ENCODE results near the gene FBXL14. TPM values are rescaled to one million over a fixed set of nuclear protein-coding genes. Genes with fewer than 3 reads are reported as not detected.

Gene FBXL14
- total and polyA plus RNA-seq, 9 of the 15 experiments (the other 6 are each of a cell fraction or from before 2014, with no cell fraction given) = 0.13 to 9.8 (median 3.3) TPM

DNA sequence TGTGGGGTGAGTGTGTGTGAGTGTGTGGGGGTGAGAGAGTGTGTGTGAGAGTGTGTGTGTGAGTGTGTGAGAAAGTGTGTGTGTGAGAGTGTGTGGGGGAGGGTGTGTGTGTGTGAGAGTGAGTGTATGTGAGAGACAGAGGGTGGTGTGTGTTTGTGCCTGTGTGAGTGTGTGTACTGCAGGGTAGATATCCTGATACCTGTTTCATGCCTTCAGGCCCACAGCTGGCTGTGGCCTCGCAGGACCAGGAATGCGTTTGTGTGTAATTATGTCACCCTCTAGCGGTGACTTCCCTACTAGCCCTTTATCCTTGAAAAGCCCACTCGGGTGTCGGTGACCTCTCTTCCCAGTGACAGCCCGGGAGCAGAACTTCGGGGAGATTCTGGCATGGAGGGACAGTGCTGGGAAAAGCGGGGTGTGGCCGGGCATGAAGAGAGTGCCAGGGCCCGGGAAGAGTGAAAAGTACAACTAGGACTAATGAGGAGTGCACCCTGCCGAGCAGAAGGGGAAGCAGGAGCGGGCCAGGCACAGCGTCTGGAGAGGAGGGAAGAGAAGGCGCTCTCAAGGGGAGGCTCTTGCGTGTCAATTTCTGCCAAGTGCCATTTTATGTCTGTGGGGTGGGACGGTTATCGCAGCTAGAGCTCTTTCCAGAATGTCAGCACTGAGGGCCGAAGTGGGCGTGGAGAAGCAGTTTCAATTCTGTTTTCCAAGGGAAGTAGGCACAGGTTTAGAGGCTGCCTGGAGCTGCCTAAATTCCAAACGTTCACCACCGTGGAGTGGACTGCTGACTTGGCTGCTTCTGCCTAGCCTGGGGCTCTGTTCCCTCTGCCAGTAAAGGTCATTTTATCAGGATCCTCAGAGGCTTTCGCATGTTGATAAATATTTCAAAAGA, 11.0 kb upstream of the FBXL14 start (continued):
- TF ChIP-seq, protein P1, sequence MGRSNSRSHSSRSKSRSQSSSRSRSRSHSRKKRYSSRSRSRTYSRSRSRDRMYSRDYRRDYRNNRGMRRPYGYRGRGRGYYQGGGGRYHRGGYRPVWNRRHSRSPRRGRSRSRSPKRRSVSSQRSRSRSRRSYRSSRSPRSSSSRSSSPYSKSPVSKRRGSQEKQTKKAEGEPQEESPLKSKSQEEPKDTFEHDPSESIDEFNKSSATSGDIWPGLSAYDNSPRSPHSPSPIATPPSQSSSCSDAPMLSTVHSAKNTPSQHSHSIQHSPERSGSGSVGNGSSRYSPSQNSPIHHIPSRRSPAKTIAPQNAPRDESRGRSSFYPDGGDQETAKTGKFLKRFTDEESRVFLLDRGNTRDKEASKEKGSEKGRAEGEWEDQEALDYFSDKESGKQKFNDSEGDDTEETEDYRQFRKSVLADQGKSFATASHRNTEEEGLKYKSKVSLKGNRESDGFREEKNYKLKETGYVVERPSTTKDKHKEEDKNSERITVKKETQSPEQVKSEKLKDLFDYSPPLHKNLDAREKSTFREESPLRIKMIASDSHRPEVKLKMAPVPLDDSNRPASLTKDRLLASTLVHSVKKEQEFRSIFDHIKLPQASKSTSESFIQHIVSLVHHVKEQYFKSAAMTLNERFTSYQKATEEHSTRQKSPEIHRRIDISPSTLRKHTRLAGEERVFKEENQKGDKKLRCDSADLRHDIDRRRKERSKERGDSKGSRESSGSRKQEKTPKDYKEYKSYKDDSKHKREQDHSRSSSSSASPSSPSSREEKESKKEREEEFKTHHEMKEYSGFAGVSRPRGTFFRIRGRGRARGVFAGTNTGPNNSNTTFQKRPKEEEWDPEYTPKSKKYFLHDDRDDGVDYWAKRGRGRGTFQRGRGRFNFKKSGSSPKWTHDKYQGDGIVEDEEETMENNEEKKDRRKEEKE (IDR thresholded peaks at IDR 0.05; ENCODE audit: borderline replicate concordance in 1 of 2, control insufficient read depth in 1 of 2, low read depth in 2 of 2, low read length in 1 of 2) = no peak
- no peak for TF ChIP-seq KAT8 (IDR thresholded peaks at IDR 0.05; ENCODE audit: low read depth)
- TF ChIP-seq NR2C2 (CRISPR knock-in tag; IDR thresholded peaks at IDR 0.05) = no peak
- TF ChIP-seq NR2C2 (tag; IDR thresholded peaks at IDR 0.05) = peak; percentile 54
- no peak for TF ChIP-seq HNRNPK (IDR thresholded peaks at IDR 0.05; ENCODE audit: low read depth, low read length, poor library complexity, severe bottlenecking)
- TF ChIP-seq ZNF551 (CRISPR knock-in tag; IDR thresholded peaks at IDR 0.05) = no peak
- TF ChIP-seq RFX1 (IDR thresholded peaks at IDR 0.05) = no peak
- peak; percentile 49; the same call in 1 of the 2 replicates for TF ChIP-seq SMARCA5 (IDR thresholded peaks at IDR 0.05)
- peak; percentile 41; the same call in 1 of the 2 replicates for TF ChIP-seq PHF8 (IDR thresholded peaks at IDR 0.05; ENCODE audit: borderline replicate concordance, low read length)
- TF ChIP-seq ZNF780A (CRISPR knock-in tag; IDR thresholded peaks at IDR 0.05) = no peak
- TF ChIP-seq TEAD1 (CRISPR knock-in tag; IDR thresholded peaks at IDR 0.05) = peak in 1 of 2 experiments; percentile 88; a peak in 2 of 4 replicates
- no peak for TF ChIP-seq BMI1 (IDR thresholded peaks at IDR 0.05; ENCODE audit: low read length)
- no peak for TF ChIP-seq ZNF133 (CRISPR knock-in tag; IDR thresholded peaks at IDR 0.05)
- peak; percentile 44; the same call in 1 of the 2 replicates for TF ChIP-seq TAF7 (tag; IDR thresholded peaks at IDR 0.05)
- 0 out of 2 replicates have a peak, but pooled peaks have one; percentile 33 for TF ChIP-seq ZNF24 (IDR thresholded peaks at IDR 0.05)
- TF ChIP-seq MAFG (tag; conservative IDR thresholded peaks at IDR 0.05) = peak; percentile 64
- TF ChIP-seq NFXL1 (CRISPR knock-in tag; IDR thresholded peaks at IDR 0.05) = no peak
- no peak for TF ChIP-seq FOXA1 (IDR thresholded peaks at IDR 0.05; ENCODE audit: borderline replicate concordance)
- TF ChIP-seq OTX1 (CRISPR knock-in tag; IDR thresholded peaks at IDR 0.05) = peak; percentile 75
- TF ChIP-seq ZFP30 (CRISPR knock-in tag; IDR thresholded peaks at IDR 0.05; ENCODE audit: borderline replicate concordance) = no peak
- TF ChIP-seq LARP7 (IDR thresholded peaks at IDR 0.05) = peak; percentile 93
- no peak for TF ChIP-seq PRMT5 (CRISPR knock-in tag; IDR thresholded peaks at IDR 0.05)
- no peak for TF ChIP-seq RHOXF2B (CRISPR knock-in tag; conservative IDR thresholded peaks at IDR 0.05)
- no peak for TF ChIP-seq PHB2 (IDR thresholded peaks at IDR 0.05; ENCODE audit: low read depth)
- no peak for TF ChIP-seq CBX5 (IDR thresholded peaks at IDR 0.05; ENCODE audit: borderline replicate concordance, low read depth)
- TF ChIP-seq HDAC8 (tag; IDR thresholded peaks at IDR 0.05) = no peak
